SK-N-SH (cell line): Measurements from ENCODE around the gene ZNF613.

Source experiments
- ELF1 ChIP-seq: IDR thresholded peaks from 2 replicates; pipeline ENCODE4 v1.4.0; 2012
- EP300 ChIP-seq, 2 experiments: IDR thresholded peaks; 2 replicates each; pipeline versions ENCODE4 v1.4.0 to v1.6.1; 2012; ENCODE audit warnings: borderline replicate concordance in 1 of 2, low read depth in 1 of 2, low read length in 1 of 2
- EZH2phosphoT487 ChIP-seq: fragments of 200-600 bp; sonication (generic); IDR thresholded peaks from 2 replicates; pipeline ENCODE4 v1.6.1; 2017; ENCODE audit warnings: low read depth, mixed run types, mild to moderate bottlenecking, antibody characterized with exemption, moderate library complexity, borderline replicate concordance
- FOXJ3 ChIP-seq: sonication (generic); formaldehyde crosslinking; IDR thresholded peaks from 2 replicates; pipeline ENCODE4 v1.5.1; 2020; ENCODE audit warnings: mild to moderate bottlenecking, missing genetic modification reagents
- FOXM1 ChIP-seq: IDR thresholded peaks from 2 replicates; pipeline ENCODE4 v1.4.0; 2012; ENCODE audit warnings: low read depth, mild to moderate bottlenecking
- JUND ChIP-seq: IDR thresholded peaks from 2 replicates; pipeline ENCODE4 v1.4.0; 2012
- MXI1 ChIP-seq: IDR thresholded peaks from 2 replicates; pipeline ENCODE4 v1.6.1; 2012; ENCODE audit warnings: mild to moderate bottlenecking, low read depth, low read length, improper control_type of control experiment
- POLR2AphosphoS5 ChIP-seq: IDR thresholded peaks from 2 replicates; pipeline ENCODE4 v1.6.1; 2012; ENCODE audit warnings: low read depth, low read length
- RAD21 ChIP-seq: IDR thresholded peaks from 2 replicates; pipeline ENCODE4 v1.6.1; 2012; ENCODE audit warnings: mild to moderate bottlenecking, low read length
- SIN3A ChIP-seq: IDR thresholded peaks from 2 replicates; pipeline ENCODE4 v1.6.1; 2012; ENCODE audit warnings: low read depth, mild to moderate bottlenecking, low read length, moderate library complexity, borderline replicate concordance
- TAF1 ChIP-seq: IDR thresholded peaks from 2 replicates; pipeline ENCODE4 v1.6.1; 2012; ENCODE audit warnings: low read depth, mild to moderate bottlenecking, low read length, moderate library complexity, borderline replicate concordance
- TF ChIP-seq, protein P1 (sequence below): IDR thresholded peaks from 2 replicates; pipeline ENCODE4 v1.4.0; 2012; ENCODE audit warnings: low read depth
- TF ChIP-seq, protein P2 (sequence below): fragments of 200-600 bp; sonication (generic); IDR thresholded peaks from 2 replicates; pipeline ENCODE4 v1.6.1; 2017; ENCODE audit warnings: antibody characterized with exemption, mild to moderate bottlenecking, moderate library complexity
- TF ChIP-seq, protein P3 (sequence below): IDR thresholded peaks from 2 replicates; pipeline ENCODE4 v1.6.1; 2012; ENCODE audit warnings: mild to moderate bottlenecking, low read depth, low read length, moderate library complexity

DNA sequence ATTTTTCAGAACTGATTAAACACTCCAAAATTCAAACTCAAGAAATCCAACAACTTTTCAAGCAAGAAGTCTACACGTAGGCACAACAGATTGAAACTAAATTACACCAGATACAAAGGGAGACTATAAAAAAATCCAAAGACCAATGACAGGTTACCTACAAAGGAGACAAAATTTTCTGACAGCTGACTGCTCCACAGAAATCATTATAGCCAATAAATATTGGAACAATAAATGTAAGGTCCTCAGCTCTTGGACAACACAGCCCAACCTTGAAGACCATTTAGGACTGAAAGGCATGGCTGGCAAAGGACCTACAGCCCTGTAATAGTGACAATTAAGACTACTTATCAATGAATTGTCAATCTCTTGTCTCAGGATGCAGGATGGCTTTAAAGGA is 43.4 kb downstream of the ZNF613 start:
- TF ChIP-seq, protein P1, sequence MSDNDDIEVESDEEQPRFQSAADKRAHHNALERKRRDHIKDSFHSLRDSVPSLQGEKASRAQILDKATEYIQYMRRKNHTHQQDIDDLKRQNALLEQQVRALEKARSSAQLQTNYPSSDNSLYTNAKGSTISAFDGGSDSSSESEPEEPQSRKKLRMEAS, result no peak
- TF ChIP-seq FOXJ3 (CRISPR knock-in tag), result no peak
- TF ChIP-seq MXI1, result no peak
- no peak for TF ChIP-seq RAD21
- TF ChIP-seq, protein P2, sequence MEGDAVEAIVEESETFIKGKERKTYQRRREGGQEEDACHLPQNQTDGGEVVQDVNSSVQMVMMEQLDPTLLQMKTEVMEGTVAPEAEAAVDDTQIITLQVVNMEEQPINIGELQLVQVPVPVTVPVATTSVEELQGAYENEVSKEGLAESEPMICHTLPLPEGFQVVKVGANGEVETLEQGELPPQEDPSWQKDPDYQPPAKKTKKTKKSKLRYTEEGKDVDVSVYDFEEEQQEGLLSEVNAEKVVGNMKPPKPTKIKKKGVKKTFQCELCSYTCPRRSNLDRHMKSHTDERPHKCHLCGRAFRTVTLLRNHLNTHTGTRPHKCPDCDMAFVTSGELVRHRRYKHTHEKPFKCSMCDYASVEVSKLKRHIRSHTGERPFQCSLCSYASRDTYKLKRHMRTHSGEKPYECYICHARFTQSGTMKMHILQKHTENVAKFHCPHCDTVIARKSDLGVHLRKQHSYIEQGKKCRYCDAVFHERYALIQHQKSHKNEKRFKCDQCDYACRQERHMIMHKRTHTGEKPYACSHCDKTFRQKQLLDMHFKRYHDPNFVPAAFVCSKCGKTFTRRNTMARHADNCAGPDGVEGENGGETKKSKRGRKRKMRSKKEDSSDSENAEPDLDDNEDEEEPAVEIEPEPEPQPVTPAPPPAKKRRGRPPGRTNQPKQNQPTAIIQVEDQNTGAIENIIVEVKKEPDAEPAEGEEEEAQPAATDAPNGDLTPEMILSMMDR, result no peak
- TF ChIP-seq EZH2phosphoT487, result no peak
- TF ChIP-seq JUND, result no peak
- no peak for TF ChIP-seq ELF1
- no peak for TF ChIP-seq POLR2AphosphoS5
- TF ChIP-seq SIN3A, result no peak
- no peak for TF ChIP-seq EP300 (IDR thresholded peaks at IDR 0.05; ENCODE audit: borderline replicate concordance in 1 of 2, low read depth in 1 of 2, low read length in 1 of 2)
- TF ChIP-seq, protein P3, sequence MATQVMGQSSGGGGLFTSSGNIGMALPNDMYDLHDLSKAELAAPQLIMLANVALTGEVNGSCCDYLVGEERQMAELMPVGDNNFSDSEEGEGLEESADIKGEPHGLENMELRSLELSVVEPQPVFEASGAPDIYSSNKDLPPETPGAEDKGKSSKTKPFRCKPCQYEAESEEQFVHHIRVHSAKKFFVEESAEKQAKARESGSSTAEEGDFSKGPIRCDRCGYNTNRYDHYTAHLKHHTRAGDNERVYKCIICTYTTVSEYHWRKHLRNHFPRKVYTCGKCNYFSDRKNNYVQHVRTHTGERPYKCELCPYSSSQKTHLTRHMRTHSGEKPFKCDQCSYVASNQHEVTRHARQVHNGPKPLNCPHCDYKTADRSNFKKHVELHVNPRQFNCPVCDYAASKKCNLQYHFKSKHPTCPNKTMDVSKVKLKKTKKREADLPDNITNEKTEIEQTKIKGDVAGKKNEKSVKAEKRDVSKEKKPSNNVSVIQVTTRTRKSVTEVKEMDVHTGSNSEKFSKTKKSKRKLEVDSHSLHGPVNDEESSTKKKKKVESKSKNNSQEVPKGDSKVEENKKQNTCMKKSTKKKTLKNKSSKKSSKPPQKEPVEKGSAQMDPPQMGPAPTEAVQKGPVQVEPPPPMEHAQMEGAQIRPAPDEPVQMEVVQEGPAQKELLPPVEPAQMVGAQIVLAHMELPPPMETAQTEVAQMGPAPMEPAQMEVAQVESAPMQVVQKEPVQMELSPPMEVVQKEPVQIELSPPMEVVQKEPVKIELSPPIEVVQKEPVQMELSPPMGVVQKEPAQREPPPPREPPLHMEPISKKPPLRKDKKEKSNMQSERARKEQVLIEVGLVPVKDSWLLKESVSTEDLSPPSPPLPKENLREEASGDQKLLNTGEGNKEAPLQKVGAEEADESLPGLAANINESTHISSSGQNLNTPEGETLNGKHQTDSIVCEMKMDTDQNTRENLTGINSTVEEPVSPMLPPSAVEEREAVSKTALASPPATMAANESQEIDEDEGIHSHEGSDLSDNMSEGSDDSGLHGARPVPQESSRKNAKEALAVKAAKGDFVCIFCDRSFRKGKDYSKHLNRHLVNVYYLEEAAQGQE, result no peak
- no peak for TF ChIP-seq TAF1
- TF ChIP-seq FOXM1, result no peak
